Activated naive CD4-positive, alpha-beta T cell treated with anti-CD3 and anti-CD28 coated beads, Interleukin-2, amount 10 ng/mL, durations not matched to agents 7 days and 5 days (primary cell): ENCODE results near the gene ATXN1.

ENCODE experiments used
- CTCF ChIA-PET: fragments of 350-600 bp; sonication (Branson Sonifier 250); formaldehyde crosslinking; loops from one replicate; lab custom pipeline; 2021; ENCODE audit warnings: antibody characterized with exemption; lab: Charles Lee
- DNase-seq: peaks from one replicate; pipeline ENCODE4 v3.0.0-alpha.2; 2020
- H3K27ac Mint-ChIP-seq: one replicate; pipeline ENCODE4 v1.8.0; 2021; ENCODE audit warnings: mild to moderate bottlenecking, moderate library complexity, mixed read lengths
- H3K27me3 Mint-ChIP-seq: one replicate; pipeline ENCODE4 v1.8.0; 2021; ENCODE audit warnings: mild to moderate bottlenecking, mixed read lengths
- H3K36me3 Mint-ChIP-seq: one replicate; pipeline ENCODE4 v1.8.0; 2021; ENCODE audit warnings: mixed read lengths
- H3K4me1 Mint-ChIP-seq: one replicate; pipeline ENCODE4 v1.8.0; 2021; ENCODE audit warnings: mixed read lengths
- H3K4me3 Mint-ChIP-seq: one replicate; pipeline ENCODE4 v1.8.0; 2021; ENCODE audit warnings: mild to moderate bottlenecking, moderate library complexity, mixed read lengths
- H3K9me3 Mint-ChIP-seq: one replicate; pipeline ENCODE4 v1.8.0; 2021; ENCODE audit warnings: mixed read lengths

Gene ATXN1

GRCh38 chr6:16679050-16679449, 82.2 kb downstream of the ATXN1 start:
- H3K27me3 Mint-ChIP-seq = no peaks in the 10 kb centered on the region
- H3K4me3 Mint-ChIP-seq = no peak overlapping the region
- H3K4me1 Mint-ChIP-seq = peaks cover 14% of the 10 kb centered on the region
- CTCF ChIA-PET = no interaction called here
- no peaks in the 10 kb centered on the region for H3K9me3 Mint-ChIP-seq
- H3K36me3 Mint-ChIP-seq = peaks cover 11% of the 10 kb centered on the region
- DNase-seq = no peak
- H3K27ac Mint-ChIP-seq = no peak overlapping the region

GRCh38 chr6:16677458-16677857, 83.8 kb downstream of the ATXN1 start:
- Mint-ChIP-seq H3K4me3 (no peak overlapping the region), H3K27ac (no peak overlapping the region), H3K27me3 (no peaks in the 10 kb centered on the region), H3K4me1 (peaks cover 14% of the 10 kb centered on the region), H3K9me3 (no peaks in the 10 kb centered on the region), H3K36me3 (peaks cover 13% of the 10 kb centered on the region)
- CTCF ChIA-PET = interaction anchor here (0.7 kb wide), 1 partner anchor 193 kb away, joined by 3 read pairs; no protein-coding TSS in a partner anchor
- DNase-seq = no peak

DNA sequence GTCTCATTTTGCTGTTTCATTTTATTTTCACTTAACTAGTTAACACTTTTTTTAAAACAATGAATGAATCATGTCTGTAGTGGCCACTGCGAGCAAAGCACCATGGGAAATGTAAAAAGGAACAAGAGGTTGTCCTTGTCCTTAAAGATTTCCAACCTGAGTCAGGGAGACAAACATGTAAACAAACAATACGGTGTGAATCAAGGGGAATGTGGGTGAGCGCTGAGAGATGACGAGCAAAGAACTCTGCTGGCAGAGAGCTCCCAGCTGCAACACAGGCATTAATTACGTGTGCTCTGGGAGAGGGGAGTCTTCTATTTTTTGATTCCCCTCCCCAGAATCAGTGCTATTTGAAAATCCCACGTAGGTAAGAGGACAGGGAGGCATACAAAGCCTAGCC, 84.3 kb downstream of the ATXN1 start:
- no peaks in the 10 kb centered on the region for H3K27me3 Mint-ChIP-seq
- peaks cover 15% of the 10 kb centered on the region for H3K36me3 Mint-ChIP-seq
- H3K4me1 Mint-ChIP-seq = peaks cover 19% of the 10 kb centered on the region
- no peak overlapping the region for H3K4me3 Mint-ChIP-seq
- H3K27ac Mint-ChIP-seq = no peak overlapping the region
- no peak for DNase-seq
- no peaks in the 10 kb centered on the region for H3K9me3 Mint-ChIP-seq
- CTCF ChIA-PET = no interaction called here

- no peak overlapping the region for H3K27ac Mint-ChIP-seq
- H3K4me3 Mint-ChIP-seq = no peak overlapping the region
- peaks cover 23% of the 10 kb centered on the region for H3K4me1 Mint-ChIP-seq
- no peak for DNase-seq
- CTCF ChIA-PET = no interaction called here
- peaks cover 9% of the 10 kb centered on the region for H3K36me3 Mint-ChIP-seq
- H3K27me3 Mint-ChIP-seq = no peaks in the 10 kb centered on the region
- H3K9me3 Mint-ChIP-seq = no peaks in the 10 kb centered on the region
These were observed 84.9 kb downstream of the ATXN1 start for GRCh38 chr6:16676376-16676775.

DNA sequence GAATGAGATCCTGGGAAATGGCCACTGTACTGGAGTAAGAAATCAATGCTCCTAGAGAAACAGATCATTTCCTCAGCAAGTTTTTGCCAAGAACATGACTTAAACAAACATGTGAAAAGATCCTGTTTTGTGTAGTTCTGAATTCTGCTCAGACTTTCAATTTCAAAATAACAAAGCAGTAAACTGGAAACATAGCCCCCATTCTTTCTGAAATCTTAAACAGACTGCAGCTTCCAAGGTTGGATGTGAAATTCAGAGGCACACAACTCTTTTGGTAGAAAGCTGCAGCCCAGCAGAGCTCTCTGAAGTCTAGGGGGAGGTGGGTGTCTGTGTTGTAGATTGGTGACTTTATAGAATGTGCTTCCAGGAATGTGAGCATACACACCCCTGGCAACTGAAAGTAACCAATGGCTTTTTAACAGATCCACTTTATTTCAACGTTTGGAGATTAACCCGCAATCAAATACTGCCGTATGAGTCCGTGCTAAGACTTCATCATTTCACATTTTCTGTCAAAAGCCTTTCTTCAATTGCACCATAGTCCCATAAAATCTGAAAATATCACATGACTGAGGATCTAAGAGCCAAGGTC, 86.4 kb downstream of the ATXN1 start:
- Mint-ChIP-seq H3K9me3 (no peaks in the 10 kb centered on the region), H3K27ac (no peak overlapping the region), H3K4me1 (peaks cover 37% of the 10 kb centered on the region), H3K36me3 (peaks cover 16% of the 10 kb centered on the region), H3K27me3 (no peaks in the 10 kb centered on the region), H3K4me3 (no peak overlapping the region)
- no peak for DNase-seq
- CTCF ChIA-PET = interaction anchor here (1.4 to 1.6 kb wide), 2 partner anchors 57 to 89 kb away, joined by 3 to 5 read pairs; no protein-coding TSS in a partner anchor

DNA sequence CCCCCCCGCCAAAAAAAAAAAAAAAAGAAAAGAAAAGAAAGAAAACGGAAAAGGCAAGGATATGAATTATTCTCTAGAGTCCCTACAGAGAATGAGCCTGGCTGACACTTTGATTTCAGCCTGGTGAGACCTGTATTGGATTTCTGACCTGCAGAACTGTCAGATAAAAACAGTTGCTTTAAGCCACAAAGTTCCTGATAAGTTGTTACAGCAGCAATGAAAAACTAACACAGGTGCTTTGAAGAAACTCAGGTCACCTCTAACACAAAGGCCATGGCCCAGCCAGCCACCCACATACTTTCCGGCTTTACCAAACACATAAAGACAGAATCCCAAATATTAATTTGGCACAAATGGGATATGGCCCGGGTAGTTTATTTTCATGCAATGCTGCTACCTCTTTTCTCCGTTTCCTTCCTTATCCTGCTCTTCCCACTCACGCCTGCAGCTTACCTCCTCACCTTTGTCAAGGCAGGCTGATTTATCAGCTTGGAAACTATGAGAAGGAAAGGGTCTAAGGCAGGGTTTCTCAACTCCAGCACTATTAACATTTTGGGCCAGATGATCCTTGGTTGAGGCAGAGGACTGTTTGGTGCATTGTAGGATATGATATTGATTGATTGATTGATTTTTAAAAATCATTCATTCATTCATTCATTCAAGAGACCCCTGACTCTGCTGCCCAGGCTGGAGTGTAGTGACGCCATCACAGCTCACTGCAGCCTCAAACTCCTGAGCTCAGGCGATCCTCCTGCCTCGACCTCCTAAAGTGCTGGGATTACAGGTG, 88.1 kb downstream of the ATXN1 start:
- H3K4me3 Mint-ChIP-seq = no peak overlapping the region
- H3K4me1 Mint-ChIP-seq = peaks cover 52% of the 10 kb centered on the region
- no peak for DNase-seq
- CTCF ChIA-PET = interaction anchor here (0.6 kb wide), 2 partner anchors 9 to 56 kb away, joined by 3 read pairs; no protein-coding TSS in a partner anchor
- H3K27me3 Mint-ChIP-seq = no peaks in the 10 kb centered on the region
- H3K9me3 Mint-ChIP-seq = no peaks in the 10 kb centered on the region
- peaks cover 25% of the 10 kb centered on the region for H3K36me3 Mint-ChIP-seq
- H3K27ac Mint-ChIP-seq = no peak overlapping the region

DNA sequence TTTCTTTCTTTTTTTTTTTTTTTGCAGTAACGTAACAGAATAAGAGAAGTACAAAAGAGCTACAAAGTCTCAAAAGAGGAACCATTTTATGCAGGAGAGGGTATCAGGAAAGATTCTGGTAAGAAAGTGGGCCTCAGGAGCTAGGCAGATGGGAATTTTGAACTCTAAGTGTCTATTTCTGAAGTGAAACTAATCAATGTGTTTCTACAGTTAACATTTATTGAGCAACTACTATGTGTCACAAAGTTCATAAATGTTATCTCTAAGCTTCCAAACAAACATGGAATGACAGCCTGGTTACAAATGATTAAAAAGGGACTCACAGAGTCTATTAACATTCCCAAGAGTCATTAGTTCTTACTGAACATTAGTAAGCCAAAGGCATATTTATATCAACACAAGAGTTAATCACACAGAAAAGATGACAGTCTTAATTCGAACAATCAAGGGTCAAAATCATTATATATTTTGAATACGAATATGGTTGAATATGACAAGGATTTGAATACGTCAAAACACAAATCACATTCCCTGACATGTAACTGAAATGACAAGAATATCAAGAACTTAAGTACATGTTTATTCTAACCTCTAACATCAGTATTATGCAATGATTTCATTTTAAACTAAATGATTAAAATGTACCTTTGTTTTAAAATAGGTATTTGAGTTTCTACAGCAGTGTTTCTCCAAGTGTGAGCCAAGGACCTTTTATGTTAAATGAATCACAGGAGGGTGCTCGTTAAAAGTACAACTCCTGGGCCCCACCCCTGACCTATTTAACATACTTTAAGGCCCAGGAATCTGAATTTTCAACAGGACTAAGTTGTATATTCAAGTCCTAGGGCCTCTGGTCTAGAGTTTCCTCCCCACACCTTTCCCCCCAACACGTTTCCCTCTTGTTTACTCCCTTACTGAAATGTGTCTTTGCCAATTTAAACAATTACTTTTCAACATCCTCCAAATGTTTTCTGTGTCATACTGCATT, 89.7 kb downstream of the ATXN1 start:
- Mint-ChIP-seq H3K36me3 (peaks cover 35% of the 10 kb centered on the region), H3K9me3 (peaks cover 3% of the 10 kb centered on the region), H3K27me3 (no peaks in the 10 kb centered on the region), H3K4me1 (peaks cover 56% of the 10 kb centered on the region), H3K27ac (peak overlapping the region; percentile 16), H3K4me3 (no peak overlapping the region)
- CTCF ChIA-PET = interaction anchor here (0.5 to 1.4 kb wide), 2 partner anchors 10 to 99 kb away, joined by 3 to 4 read pairs; no protein-coding TSS in a partner anchor
- DNase-seq = no peak

DNA sequence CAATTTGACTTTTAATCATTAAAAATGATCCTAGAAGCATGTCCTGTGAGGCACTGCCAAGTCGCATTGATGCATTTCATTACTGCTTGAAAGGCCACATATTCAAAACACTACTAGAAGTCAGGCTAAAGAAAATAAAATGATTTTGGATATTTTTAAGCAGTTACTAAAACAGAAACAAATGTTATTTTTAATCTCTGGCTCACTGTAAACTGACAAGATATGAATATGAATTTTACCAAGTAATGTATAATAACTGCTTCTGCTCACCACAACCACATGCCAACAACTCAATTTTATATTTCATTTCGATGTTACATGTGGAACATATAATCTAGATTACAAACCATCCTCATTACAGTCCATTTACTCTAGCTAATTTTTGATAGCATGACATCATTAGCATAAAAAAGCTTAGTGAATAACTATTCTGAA, 90.6 kb downstream of the ATXN1 start:
- H3K27ac Mint-ChIP-seq = no peak overlapping the region
- DNase-seq = no peak
- peaks cover 39% of the 10 kb centered on the region for H3K36me3 Mint-ChIP-seq
- H3K27me3 Mint-ChIP-seq = no peaks in the 10 kb centered on the region
- no peak overlapping the region for H3K4me3 Mint-ChIP-seq
- peaks cover 3% of the 10 kb centered on the region for H3K9me3 Mint-ChIP-seq
- CTCF ChIA-PET = interaction anchor here (1.4 kb wide), 1 partner anchor 100 kb away, joined by 4 read pairs; no protein-coding TSS in a partner anchor
- H3K4me1 Mint-ChIP-seq = peaks cover 56% of the 10 kb centered on the region

GRCh38 chr6:16670183-16670582, 91.1 kb downstream of the ATXN1 start:
- DNase-seq = no peak
- H3K4me3 Mint-ChIP-seq = no peak overlapping the region
- peak overlapping the region; percentile 83 for H3K27ac Mint-ChIP-seq
- CTCF ChIA-PET = interaction anchor here (1.4 kb wide), 1 partner anchor 101 kb away, joined by 4 read pairs; no protein-coding TSS in a partner anchor
- H3K4me1 Mint-ChIP-seq = peaks cover 54% of the 10 kb centered on the region
- H3K27me3 Mint-ChIP-seq = no peaks in the 10 kb centered on the region
- H3K36me3 Mint-ChIP-seq = peaks cover 37% of the 10 kb centered on the region
- peaks cover 3% of the 10 kb centered on the region for H3K9me3 Mint-ChIP-seq

DNA sequence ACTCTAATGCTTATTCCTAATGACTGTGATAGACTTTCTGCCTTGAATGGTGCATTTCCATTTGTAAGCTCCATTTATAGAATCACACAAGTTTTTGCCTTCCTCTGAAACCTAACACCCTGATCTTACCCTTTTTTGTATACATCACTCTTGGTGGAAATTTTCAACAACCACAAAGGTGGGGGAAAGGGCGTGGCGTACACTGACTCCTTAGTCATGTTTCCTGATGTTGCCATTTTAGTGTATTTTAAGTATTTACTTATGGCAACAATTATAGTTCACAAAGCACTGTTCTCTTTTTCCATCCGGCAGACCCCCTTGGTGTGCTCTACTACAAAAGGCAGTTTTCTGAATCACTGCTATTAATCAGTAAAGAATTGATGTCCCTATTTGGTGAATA, 92.0 kb downstream of the ATXN1 start:
- Mint-ChIP-seq H3K36me3 (peaks cover 40% of the 10 kb centered on the region), H3K27ac (peak overlapping the region; percentile 87), H3K27me3 (no peaks in the 10 kb centered on the region), H3K9me3 (peaks cover 3% of the 10 kb centered on the region), H3K4me3 (peak overlapping the region; percentile 29), H3K4me1 (peaks cover 46% of the 10 kb centered on the region)
- DNase-seq = peak; percentile 74
- CTCF ChIA-PET = no interaction called here

DNA sequence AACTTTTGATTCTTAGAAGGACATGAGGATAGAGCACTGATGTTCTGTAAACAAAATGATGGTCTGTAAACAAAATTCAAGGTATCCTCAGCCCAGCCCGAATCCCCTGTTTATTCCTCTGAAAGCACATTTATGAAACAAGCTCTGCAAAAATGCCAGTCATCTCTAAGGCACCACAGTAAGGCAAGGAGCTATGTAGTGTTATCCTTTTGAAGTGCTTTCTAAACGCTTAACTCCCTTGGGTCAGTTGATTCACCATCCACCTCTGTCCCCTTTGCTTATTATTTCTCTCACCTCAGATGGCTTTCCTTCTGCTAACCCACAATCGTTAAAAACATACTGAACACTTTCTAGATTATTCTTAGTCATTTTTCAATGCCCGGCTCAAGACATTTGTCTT, 93.8 kb downstream of the ATXN1 start:
- Mint-ChIP-seq H3K9me3 (peaks cover 4% of the 10 kb centered on the region), H3K4me1 (peaks cover 46% of the 10 kb centered on the region), H3K4me3 (no peak overlapping the region), H3K36me3 (peaks cover 42% of the 10 kb centered on the region), H3K27me3 (no peaks in the 10 kb centered on the region), H3K27ac (no peak overlapping the region)
- CTCF ChIA-PET = no interaction called here
- DNase-seq = no peak

GRCh38 chr6:16665992-16666391, 95.3 kb downstream of the ATXN1 start:
- peaks cover 12% of the 10 kb centered on the region for H3K9me3 Mint-ChIP-seq
- H3K4me1 Mint-ChIP-seq = peaks cover 34% of the 10 kb centered on the region
- no peak overlapping the region for H3K27ac Mint-ChIP-seq
- no peak for DNase-seq
- no peaks in the 10 kb centered on the region for H3K27me3 Mint-ChIP-seq
- H3K4me3 Mint-ChIP-seq = no peak overlapping the region
- H3K36me3 Mint-ChIP-seq = peaks cover 46% of the 10 kb centered on the region
- CTCF ChIA-PET = no interaction called here

- Mint-ChIP-seq H3K9me3 (peaks cover 12% of the 10 kb centered on the region), H3K4me3 (no peak overlapping the region), H3K4me1 (peaks cover 27% of the 10 kb centered on the region), H3K36me3 (peaks cover 43% of the 10 kb centered on the region), H3K27ac (no peak overlapping the region), H3K27me3 (no peaks in the 10 kb centered on the region)
- CTCF ChIA-PET = no interaction called here
- no peak for DNase-seq
These were observed 96.1 kb downstream of the ATXN1 start for GRCh38 chr6:16665182-16665581.

DNA sequence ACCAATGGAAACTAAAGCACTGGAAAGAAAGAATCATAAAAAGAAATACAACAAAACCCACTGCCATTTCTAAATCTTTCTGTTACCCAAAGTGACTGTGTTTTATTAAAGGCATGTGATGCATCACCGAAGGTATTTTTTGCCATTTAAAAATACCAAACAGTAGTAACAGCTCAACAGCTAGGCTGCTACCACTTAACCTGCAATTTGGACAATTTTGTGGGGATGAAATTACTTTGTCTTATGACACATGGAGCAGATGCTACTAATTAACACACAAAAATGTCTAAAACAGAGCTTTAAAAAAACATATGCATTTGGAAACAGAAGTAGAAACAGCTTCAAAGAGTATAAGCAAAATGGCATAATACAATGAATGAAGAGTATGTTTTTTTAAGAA, 97.4 kb downstream of the ATXN1 start:
- CTCF ChIA-PET = interaction anchor here (0.7 kb wide), 2 partner anchors 9 to 24 kb away, joined by 3 read pairs; no protein-coding TSS in a partner anchor
- Mint-ChIP-seq H3K4me1 (peaks cover 26% of the 10 kb centered on the region), H3K36me3 (peaks cover 36% of the 10 kb centered on the region)

More for the DNA sequence above, 97.4 kb downstream of the ATXN1 start:
- H3K9me3 Mint-ChIP-seq = peaks cover 12% of the 10 kb centered on the region
- H3K27me3 Mint-ChIP-seq = no peaks in the 10 kb centered on the region
- DNase-seq = no peak
- no peak overlapping the region for H3K4me3 Mint-ChIP-seq
- H3K27ac Mint-ChIP-seq = no peak overlapping the region
